ENCODE results near the gene CRB3.

CRB3 gene

GRCh38 chr19:6480848-6481415 is 16.9 kb downstream of the CRB3 start:
- no peak overlapping the region for H3K4me3 ChIP-seq (ENCODE audit: low read depth, low read length)
- no peak for TF ChIP-seq CTCF (IDR thresholded peaks at IDR 0.05; ENCODE audit: low read depth, low read length)

GRCh38 chr19:6481541-6482342 is 17.7 kb downstream of the CRB3 start, which contains the start of gene DENND1C:
Gene DENND1C (minus strand): TSS chr19:6481787. CDS start chr19:6481695, 92 bp downstream.
- TF ChIP-seq CTCF (IDR thresholded peaks at IDR 0.05; ENCODE audit: low read depth, low read length), result peak; percentile 41; the same call in 1 of the 2 replicates
- no peak within 1 kb of the TSS for H3K4me3 ChIP-seq (ENCODE audit: low read depth, low read length)

GRCh38 chr19:6482343-6482686 is 18.2 kb downstream of the CRB3 start:
- no peak overlapping the region for H3K4me3 ChIP-seq (ENCODE audit: low read depth, low read length)
- TF ChIP-seq CTCF (IDR thresholded peaks at IDR 0.05; ENCODE audit: low read depth, low read length), result no peak

- no peak for TF ChIP-seq CTCF (IDR thresholded peaks at IDR 0.05; ENCODE audit: low read depth, low read length)
- H3K4me3 ChIP-seq (ENCODE audit: low read depth, low read length), result no peak overlapping the region
Measured at GRCh38 chr19:6483235-6483634, 19.2 kb downstream of the CRB3 start.

- no peak for TF ChIP-seq CTCF (IDR thresholded peaks at IDR 0.05; ENCODE audit: low read depth, low read length)
- H3K4me3 ChIP-seq (ENCODE audit: low read depth, low read length), result no peak overlapping the region
Measured at GRCh38 chr19:6484230-6484629, 20.2 kb downstream of the CRB3 start.

- H3K4me3 ChIP-seq (ENCODE audit: low read depth, low read length), result no peak overlapping the region
- no peak for TF ChIP-seq CTCF (IDR thresholded peaks at IDR 0.05; ENCODE audit: low read depth, low read length)
Measured at GRCh38 chr19:6484831-6485230, 20.8 kb downstream of the CRB3 start.
